CD4-positive, alpha-beta T cell treated with Interleukin-1 beta for 1 hour (primary cell): Measurements from ENCODE around the gene PHACTR4.
"Not testable (repeated sequence)": the region's sequence is repeated elsewhere in the genome, so short reads cannot be mapped to it uniquely, and the experiment has no call there.

Source experiments
- DNase-seq, 2 donors: peaks; one replicate each; pipeline ENCODE4 v3.0.0-alpha.2; 2020 to 2022

PHACTR4 gene

DNA sequence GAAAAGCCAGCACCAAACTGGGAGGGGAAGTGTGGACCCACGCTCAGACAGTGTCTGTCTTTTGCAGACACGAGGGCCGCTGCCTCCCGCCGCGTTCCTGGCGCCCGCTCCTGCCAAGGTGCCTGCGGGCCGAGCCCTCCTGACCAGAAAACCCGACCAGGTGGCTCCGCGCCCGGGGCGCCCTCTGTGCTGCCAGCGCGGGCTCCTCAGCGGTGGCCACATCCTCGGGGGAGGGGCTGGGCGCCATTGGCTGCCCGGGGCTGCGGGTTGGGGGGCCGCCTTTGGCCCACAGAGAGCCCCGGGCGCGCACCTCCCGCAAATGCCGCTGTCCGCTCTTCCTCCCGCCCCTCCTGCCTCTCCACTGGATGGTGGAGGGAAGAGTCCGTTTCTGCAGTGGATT, 160.9 kb downstream of the PHACTR4 start:
- DNase-seq = no peak

DNA sequence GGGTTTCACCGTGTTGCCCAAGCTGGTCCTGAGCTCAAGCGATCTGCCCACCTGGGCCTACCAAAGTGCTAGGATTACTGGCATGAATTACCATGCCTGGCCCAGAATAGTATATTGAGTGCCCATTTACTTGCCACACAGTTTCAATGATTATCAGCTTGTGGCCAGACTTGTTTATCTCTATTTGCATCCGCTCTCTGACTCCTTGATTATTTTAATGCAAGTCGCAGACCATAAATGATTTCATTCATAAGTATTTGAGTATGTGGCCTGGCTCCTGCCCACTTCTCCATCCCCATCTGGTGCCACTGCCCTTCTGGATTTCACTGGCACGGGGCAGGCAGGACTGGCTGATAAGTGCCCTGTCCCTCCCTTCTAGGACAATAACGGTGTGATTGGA, 165.1 kb downstream of the PHACTR4 start:
- no peak for DNase-seq

DNA sequence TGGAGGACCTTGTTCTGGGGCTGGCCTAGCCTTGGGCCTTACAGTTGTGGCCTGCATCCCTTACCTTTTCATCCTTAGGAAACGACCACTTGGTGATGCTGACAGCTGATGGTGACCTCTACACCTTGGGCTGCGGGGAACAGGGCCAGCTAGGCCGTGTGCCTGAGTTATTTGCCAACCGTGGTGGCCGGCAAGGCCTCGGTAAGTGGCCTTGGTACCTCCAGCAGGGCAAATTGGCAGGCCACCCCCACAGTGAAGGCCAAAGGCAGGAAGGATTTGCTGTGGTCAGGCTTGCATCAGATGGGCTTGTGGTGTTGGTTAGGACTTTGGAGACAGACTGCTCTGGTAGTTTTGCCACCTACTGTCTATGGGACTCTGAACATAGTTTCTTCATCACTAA, 165.6 kb downstream of the PHACTR4 start:
- no peak for DNase-seq

DNA sequence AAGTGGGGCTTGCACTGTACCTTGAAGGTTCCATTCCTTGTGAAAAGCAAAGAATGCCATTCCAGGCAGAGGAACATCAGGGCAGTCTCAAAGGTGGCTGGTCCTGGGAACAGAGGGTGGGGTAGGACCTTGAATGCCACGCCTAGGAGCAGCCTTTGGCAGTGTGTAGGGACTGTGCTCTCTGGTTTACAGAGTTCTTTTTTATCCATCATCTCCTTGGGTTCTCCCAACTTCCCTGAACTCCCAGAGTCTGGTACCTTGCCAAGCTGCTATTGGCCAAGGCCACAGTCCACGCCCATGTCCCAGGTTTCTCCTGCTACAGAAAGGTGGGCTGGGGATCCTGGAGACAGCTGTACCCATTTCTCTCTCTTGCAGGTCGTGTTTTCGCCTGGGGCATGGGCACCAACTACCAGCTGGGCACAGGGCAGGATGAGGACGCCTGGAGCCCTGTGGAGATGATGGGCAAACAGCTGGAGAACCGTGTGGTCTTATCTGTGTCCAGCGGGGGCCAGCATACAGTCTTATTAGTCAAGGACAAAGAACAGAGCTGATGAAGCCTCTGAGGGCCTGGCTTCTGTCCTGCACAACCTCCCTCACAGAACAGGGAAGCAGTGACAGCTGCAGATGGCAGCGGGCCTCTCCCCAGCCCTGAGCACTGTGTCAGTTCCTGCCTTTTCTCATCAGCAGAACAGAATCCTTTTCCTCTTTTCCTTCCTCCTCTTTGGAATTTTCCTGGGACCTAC, 168.1 kb downstream of the PHACTR4 start:
- DNase-seq = no peak

DNA sequence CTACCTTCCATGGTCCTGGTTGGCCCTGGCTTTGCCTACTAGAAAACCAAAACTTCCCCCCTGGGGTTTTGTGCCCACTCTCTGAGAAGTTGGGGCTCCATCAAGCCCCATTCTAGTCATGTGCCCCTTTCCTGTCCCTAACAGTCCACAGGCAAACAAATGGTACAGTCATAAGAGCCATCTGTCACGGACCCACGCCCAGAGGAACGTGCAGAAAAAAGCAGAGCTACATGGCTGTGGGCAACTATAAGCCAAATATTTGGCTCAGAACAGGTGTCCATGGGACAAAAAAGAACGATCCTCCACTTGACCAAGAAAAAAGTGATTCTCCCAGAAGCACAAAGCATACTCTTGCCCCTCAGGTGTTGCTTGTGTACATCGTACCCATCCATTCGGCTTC, 168.7 kb downstream of the PHACTR4 start:
- DNase-seq = no peak

DNA sequence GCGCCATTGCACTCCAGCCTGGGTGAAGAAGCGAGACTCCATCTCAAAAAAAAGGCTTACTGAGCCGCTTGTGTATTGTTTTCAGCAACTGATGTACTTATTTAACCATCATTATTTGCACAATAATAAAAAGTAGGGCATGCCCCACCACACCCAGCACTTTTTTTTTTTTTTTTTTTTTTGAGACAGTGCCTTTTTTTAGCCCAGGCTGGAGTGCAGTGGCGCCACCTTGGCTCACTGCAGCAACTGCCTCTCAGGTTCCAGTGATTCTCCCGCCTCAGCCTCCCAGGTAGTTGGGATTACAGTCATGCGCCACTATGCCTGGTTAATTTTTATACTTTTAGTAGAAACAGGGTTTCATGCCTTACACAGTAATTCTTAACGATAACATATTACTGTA, 171.1 kb downstream of the PHACTR4 start:
- no peak for DNase-seq

DNA sequence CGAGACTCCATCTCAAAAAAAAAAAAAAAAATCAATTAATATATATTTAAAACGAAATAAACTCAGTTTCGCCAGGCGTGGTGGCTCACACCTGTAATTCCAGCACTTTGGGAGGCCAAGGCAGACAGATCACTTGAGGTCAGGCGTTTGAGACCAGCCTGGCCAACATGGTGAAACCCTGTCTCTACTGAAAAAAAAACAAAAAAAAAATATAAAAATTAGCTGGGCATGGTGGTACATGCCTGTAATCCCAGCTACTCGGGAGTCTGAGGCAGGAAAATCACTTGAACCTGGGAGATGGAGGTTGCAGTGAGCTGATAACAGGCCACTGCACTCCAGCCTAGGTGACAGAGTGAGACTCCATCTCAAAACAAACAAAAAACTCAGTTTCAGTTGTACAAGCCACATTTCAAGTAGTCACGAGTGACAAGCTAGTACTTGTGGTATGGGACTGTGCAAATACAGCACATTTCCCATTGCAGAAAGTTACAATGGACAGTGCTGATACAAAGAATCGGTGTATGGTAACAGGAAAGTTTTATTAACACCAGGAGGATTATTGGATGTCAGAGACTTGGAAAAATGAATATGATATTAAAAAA, 172.0 kb downstream of the PHACTR4 start:
- not testable (repeated sequence) for DNase-seq

DNA sequence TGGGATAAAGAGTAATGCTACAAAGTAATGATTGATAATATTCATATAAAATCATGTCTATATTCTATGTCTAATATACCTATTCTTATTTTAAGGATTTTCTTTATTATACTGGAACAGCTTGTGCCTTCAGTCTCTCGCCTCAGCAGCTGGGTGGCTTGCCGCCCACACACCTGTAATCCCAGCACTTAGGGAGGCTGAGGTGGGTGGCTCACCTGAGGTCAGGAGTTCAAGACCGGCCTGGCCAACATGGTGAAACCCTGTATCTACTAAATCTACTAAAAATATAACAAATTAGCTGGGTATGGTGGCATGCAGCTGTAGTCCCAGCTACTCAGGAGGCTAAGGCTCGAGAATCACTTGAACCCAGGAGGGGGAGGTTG, 175.7 kb downstream of the PHACTR4 start:
- DNase-seq = no peak

DNA sequence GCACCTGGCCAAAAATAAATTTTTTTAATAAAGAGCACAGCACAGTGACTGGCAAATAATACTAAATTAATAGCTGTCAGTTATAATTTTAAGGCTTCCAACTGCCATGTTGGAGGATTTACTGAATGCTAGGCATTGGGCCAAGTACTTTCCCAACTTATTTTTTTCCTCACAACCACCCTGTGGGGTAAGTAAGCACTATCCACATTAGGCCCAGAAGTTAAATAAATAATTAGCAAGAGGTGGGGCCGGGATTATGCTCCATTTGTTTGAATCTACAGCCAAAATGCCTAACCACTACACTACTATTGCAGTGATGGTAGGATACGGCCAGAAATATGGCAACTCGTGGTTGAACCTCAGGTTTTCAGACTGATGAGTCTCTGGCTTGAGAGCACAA, 178.8 kb downstream of the PHACTR4 start:
- no peak for DNase-seq
